GM06990 (cell line): Measurements from ENCODE around the gene DCDC2.

Experiments used
- DNase-seq: peaks from one replicate; pipeline ENCODE4 v3.0.0-alpha.2; 2011; ENCODE audit not compliant: insufficient read length; ENCODE audit errors: extremely low read depth
- H3K27me3 ChIP-seq: replicated peaks from 2 replicates; pipeline ENCODE4 v1.6.0; 2011; ENCODE audit warnings: low read length; ENCODE audit not compliant: control insufficient read depth, insufficient read depth
- H3K36me3 ChIP-seq: 2 replicates; pipeline ENCODE4 v1.5.1; 2011; ENCODE audit warnings: low read length; ENCODE audit not compliant: control insufficient read depth, insufficient read depth
- H3K4me3 ChIP-seq: replicated peaks from 2 replicates; pipeline ENCODE4 v1.5.1; 2011; ENCODE audit warnings: low read depth, mild to moderate bottlenecking, control low read depth, low read length
- TF ChIP-seq, protein P1 (sequence below): IDR thresholded peaks from 2 replicates; pipeline ENCODE4 v1.5.1; 2011; ENCODE audit warnings: low read length, control low read depth, mild to moderate bottlenecking, inconsistent platforms; ENCODE audit not compliant: insufficient read depth, poor library complexity, severe bottlenecking

Gene DCDC2

DNA sequence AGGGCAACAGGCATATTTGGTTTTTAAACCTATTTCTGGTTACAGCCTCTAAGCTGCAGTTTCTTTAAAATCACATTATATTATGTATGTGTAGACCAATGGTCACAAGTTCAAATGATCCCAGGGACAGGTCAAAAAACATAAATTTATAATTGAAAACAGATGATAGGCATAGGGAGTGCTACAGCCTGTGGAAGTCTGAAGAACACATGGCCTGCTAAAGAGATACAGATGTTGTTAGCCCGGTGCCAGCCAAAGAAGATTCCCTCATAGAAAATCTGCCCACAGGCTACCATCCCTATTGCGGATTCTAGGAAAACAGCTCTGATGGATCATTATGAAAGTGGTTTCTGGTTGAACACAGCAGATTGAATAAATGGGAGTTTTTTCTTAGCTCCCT lies 166.5 kb downstream of the DCDC2 start:
- H3K4me3 ChIP-seq = no peak overlapping the region
- H3K27me3 ChIP-seq = no peaks in the 10 kb centered on the region; the same call in 1 of the 2 replicates
- no peak for DNase-seq
- TF ChIP-seq, protein P1, sequence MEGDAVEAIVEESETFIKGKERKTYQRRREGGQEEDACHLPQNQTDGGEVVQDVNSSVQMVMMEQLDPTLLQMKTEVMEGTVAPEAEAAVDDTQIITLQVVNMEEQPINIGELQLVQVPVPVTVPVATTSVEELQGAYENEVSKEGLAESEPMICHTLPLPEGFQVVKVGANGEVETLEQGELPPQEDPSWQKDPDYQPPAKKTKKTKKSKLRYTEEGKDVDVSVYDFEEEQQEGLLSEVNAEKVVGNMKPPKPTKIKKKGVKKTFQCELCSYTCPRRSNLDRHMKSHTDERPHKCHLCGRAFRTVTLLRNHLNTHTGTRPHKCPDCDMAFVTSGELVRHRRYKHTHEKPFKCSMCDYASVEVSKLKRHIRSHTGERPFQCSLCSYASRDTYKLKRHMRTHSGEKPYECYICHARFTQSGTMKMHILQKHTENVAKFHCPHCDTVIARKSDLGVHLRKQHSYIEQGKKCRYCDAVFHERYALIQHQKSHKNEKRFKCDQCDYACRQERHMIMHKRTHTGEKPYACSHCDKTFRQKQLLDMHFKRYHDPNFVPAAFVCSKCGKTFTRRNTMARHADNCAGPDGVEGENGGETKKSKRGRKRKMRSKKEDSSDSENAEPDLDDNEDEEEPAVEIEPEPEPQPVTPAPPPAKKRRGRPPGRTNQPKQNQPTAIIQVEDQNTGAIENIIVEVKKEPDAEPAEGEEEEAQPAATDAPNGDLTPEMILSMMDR = no peak
- H3K36me3 ChIP-seq = no peaks in the 10 kb centered on the region

DNA sequence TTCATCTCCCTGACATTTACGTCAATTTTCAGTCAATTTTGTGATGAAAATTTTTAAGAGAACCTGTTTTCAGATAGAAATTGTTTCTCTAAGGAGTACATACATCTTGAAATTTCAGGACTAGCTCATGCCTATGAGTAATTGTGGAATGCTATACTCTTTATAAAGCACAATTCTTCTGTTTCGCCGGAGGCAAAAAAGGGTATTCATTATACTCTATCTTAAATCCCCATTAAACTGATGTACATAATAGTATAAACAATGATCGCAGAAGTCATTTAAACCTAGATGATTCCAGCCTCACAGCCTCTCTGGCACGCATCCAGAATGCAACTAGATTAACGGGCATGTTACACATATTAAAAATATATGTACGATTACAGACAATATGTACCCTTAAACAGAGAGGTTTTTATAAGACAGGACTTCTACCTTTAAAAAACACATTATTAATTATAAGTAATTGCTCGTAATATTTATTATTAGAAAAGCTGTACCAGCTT lies 169.2 kb downstream of the DCDC2 start:
- TF ChIP-seq, protein P1 = no peak
- no peak for DNase-seq
- Histone ChIP-seq H3K36me3 (no peaks in the 10 kb centered on the region), H3K4me3 (no peak overlapping the region), H3K27me3 (no peaks in the 10 kb centered on the region; the same call in 1 of the 2 replicates)

- TF ChIP-seq, protein P1 = no peak
- Histone ChIP-seq H3K4me3 (no peak overlapping the region), H3K36me3 (no peaks in the 10 kb centered on the region), H3K27me3 (no peaks in the 10 kb centered on the region; the same call in 1 of the 2 replicates)
- no peak for DNase-seq
These were observed 169.8 kb downstream of the DCDC2 start for GRCh38 chr6:24187965-24188577.

GRCh38 chr6:24186349-24186748 lies 171.5 kb downstream of the DCDC2 start:
- TF ChIP-seq, protein P1 = no peak
- no peak for DNase-seq
- Histone ChIP-seq H3K27me3 (no peaks in the 10 kb centered on the region), H3K4me3 (no peak overlapping the region), H3K36me3 (no peaks in the 10 kb centered on the region)

- TF ChIP-seq, protein P1 = no peak
- Histone ChIP-seq H3K27me3 (no peaks in the 10 kb centered on the region), H3K36me3 (no peaks in the 10 kb centered on the region), H3K4me3 (no peak overlapping the region)
- no peak for DNase-seq
These were observed 174.3 kb downstream of the DCDC2 start for GRCh38 chr6:24183584-24183983.
